Stomach (tissue), 9 donors: Measurements from ENCODE around the gene KRTAP19-4. TPM values are rescaled to one million over a fixed set of nuclear protein-coding genes. Genes with fewer than 3 reads are reported as not detected.

Experiments
- DNase-seq, 2 donors: peaks; one replicate each; pipeline versions ENCODE4 v3.0.0 to v3.0.0-alpha.2; 2013 to 2019
- H3K27ac ChIP-seq, 5 donors: fragments of 200-600 bp in 4 of 5; sonication (generic) in 4 of 5; one replicate each; pipeline ENCODE4 v1.5.1; 2013 to 2019; ENCODE audit warnings: mild to moderate bottlenecking in 1 of 5, moderate library complexity in 1 of 5
- H3K27me3 ChIP-seq, 3 donors: fragments of 200-600 bp; sonication (generic); one replicate each; pipeline ENCODE4 v1.5.1; 2017 to 2019; ENCODE audit warnings: mixed run types in 1 of 3
- H3K36me3 ChIP-seq, 4 donors: fragments of 200-600 bp; sonication (generic); 1 replicate in 3 of 4; 2 replicates in 1 of 4; pipeline ENCODE4 v1.5.1; 2016 to 2019
- H3K4me1 ChIP-seq, 4 donors: fragments of 200-600 bp; sonication (generic); one replicate each; pipeline ENCODE4 v1.5.1; 2016 to 2019
- H3K4me3 ChIP-seq, 4 donors: fragments of 200-600 bp; sonication (generic) in 3 of 4; one replicate each; pipeline ENCODE4 v1.5.1; 2016 to 2019; ENCODE audit warnings: mild to moderate bottlenecking in 1 of 4
- H3K9me3 ChIP-seq, 4 donors: fragments of 200-600 bp; sonication (generic); one replicate each; pipeline ENCODE4 v1.5.1; 2016 to 2019
- POLR2A ChIP-seq, 4 donors: fragments of 450-650 bp; IDR thresholded peaks; one replicate each; pipeline ENCODE4 v1.6.1; 2016; ENCODE audit warnings: antibody characterized with exemption in 4 of 4, control low read depth in 2 of 4, mild to moderate bottlenecking in 1 of 4, moderate library complexity in 1 of 4
- POLR2AphosphoS5 ChIP-seq, 3 donors: sonication (generic); formaldehyde crosslinking; IDR thresholded peaks; one replicate each; pipeline ENCODE4 v1.6.1; 2016; ENCODE audit warnings: antibody characterized with exemption in 3 of 3
- WGBS, 5 donors: extraction: QIAGEN DNeasy Blood & Tissue Kit in 3 of 5; methylation state at CpG; one replicate each; pipeline versions ENCODE4 v1.1.5 to v1.1.7; 2013 to 2018; 5-methylcytosine and 5-hydroxymethylcytosine counted together
- intact Hi-C: fragments of 100-400 bp; cut with DNase I; formaldehyde crosslinking; loops from one replicate; pipeline ENCODE4 v1.15.1; 2023; ENCODE audit warnings: low total_unique reads
- polyA plus RNA-seq, 3 donors: library from polyadenylated mRNA; stranded (reverse); fragments of 200-250 nt; gene quantifications; one replicate each; pipeline ENCODE4 v1.2.3, GENCODE V29; 2013
- small RNA-seq, 4 donors: library from RNA; depleted of rRNA; stranded (forward); fragments of <200 nt; gene quantifications; one replicate each; pipeline ENCODE3, GENCODE V24; 2016
- total RNA-seq, 5 donors: library from RNA; depleted of rRNA; stranded (reverse); fragments of >200 nt; gene quantifications; one replicate each; pipeline versions ENCODE4 v1.1.0 to v1.2.3, GENCODE V29; 2014 to 2016
- donor health status: healthy with polysubstance abuse.
- donor health status: Bipolar disorder and iron deficiency.
- donor health status: healthy.

Gene KRTAP19-4
- total and polyA plus RNA-seq, 8 donors = not detected

- WGBS, 5 donors = 30 to 78% (median 53%) methylated on average over 4 of the region's 4 CpGs
- H3K27me3 ChIP-seq = no peaks in the 10 kb centered on the region
- no peak overlapping the region for H3K4me3 ChIP-seq
- H3K36me3 ChIP-seq = no peaks in the 10 kb centered on the region
- H3K9me3 ChIP-seq = no peaks in the 10 kb centered on the region
- TF ChIP-seq POLR2A (IDR thresholded peaks at IDR 0.05) = no peak
- no peak for TF ChIP-seq POLR2AphosphoS5 (IDR thresholded peaks at IDR 0.05)
- H3K4me1 ChIP-seq = no peaks in the 10 kb centered on the region
- no peak for DNase-seq
- intact Hi-C loops = no loop called here
- no peak overlapping the region for H3K27ac ChIP-seq
Measured at GRCh38 chr21:30447056-30447455, 49.9 kb downstream of the KRTAP19-4 start.

Small RNA genes lying within 50 kb of the gene (small RNA-seq; reads per million reads assigned to genes)
- gene AP000567.1 (0 reads per million in 4 donors), gene KRTAP19-10P (0 reads per million in 4 donors), gene KRTAP19-11P (0 reads per million in 4 donors), gene KRTAP19-9P (0 reads per million in 4 donors)

Other genes starting within 250 kb of the KRTAP19-4 start
- not detected for gene KRTAP24-1, start 214.2 kb downstream of the KRTAP19-4 start, total RNA-seq
- gene KRTAP24-1, start 214.2 kb downstream of the KRTAP19-4 start, polyA plus RNA-seq = not detected
- not detected for gene KRTAP25-1, start 207.7 kb downstream of the KRTAP19-4 start, total RNA-seq
- gene KRTAP25-1, start 207.7 kb downstream of the KRTAP19-4 start, polyA plus RNA-seq = not detected
- not detected for gene KRTAP26-1, start 176.8 kb downstream of the KRTAP19-4 start, total RNA-seq
- not detected for gene KRTAP26-1, start 176.8 kb downstream of the KRTAP19-4 start, polyA plus RNA-seq
- gene KRTAP27-1, start 159.5 kb downstream of the KRTAP19-4 start, total RNA-seq = not detected
- gene KRTAP27-1, start 159.5 kb downstream of the KRTAP19-4 start, polyA plus RNA-seq = not detected
- gene KRTAP23-1, start 148.6 kb downstream of the KRTAP19-4 start, total RNA-seq = not detected
- not detected for gene KRTAP23-1, start 148.6 kb downstream of the KRTAP19-4 start, polyA plus RNA-seq
- not detected for gene KRTAP13-2, start 124.9 kb downstream of the KRTAP19-4 start, total RNA-seq
- gene KRTAP13-2, start 124.9 kb downstream of the KRTAP19-4 start, polyA plus RNA-seq = not detected
- gene KRTAP13-1, start 101.1 kb downstream of the KRTAP19-4 start, total RNA-seq = not detected
- not detected for gene KRTAP13-1, start 101.1 kb downstream of the KRTAP19-4 start, polyA plus RNA-seq
- gene KRTAP13-3, start 71.2 kb downstream of the KRTAP19-4 start, total RNA-seq = not detected
- not detected for gene KRTAP13-3, start 71.2 kb downstream of the KRTAP19-4 start, polyA plus RNA-seq
- gene KRTAP13-4, start 66.9 kb downstream of the KRTAP19-4 start, total RNA-seq = not detected
- gene KRTAP13-4, start 66.9 kb downstream of the KRTAP19-4 start, polyA plus RNA-seq = not detected
- gene KRTAP15-1, start 56.9 kb downstream of the KRTAP19-4 start, total RNA-seq = not detected
- not detected for gene KRTAP15-1, start 56.9 kb downstream of the KRTAP19-4 start, polyA plus RNA-seq
- not detected for gene KRTAP19-1, start 16.8 kb downstream of the KRTAP19-4 start, total RNA-seq
- gene KRTAP19-1, start 16.8 kb downstream of the KRTAP19-4 start, polyA plus RNA-seq = not detected
- not detected for gene KRTAP19-2, start 9.7 kb downstream of the KRTAP19-4 start, total RNA-seq
- not detected for gene KRTAP19-2, start 9.7 kb downstream of the KRTAP19-4 start, polyA plus RNA-seq
- gene KRTAP19-3, start 5.2 kb downstream of the KRTAP19-4 start, total RNA-seq = not detected
- not detected for gene KRTAP19-3, start 5.2 kb downstream of the KRTAP19-4 start, polyA plus RNA-seq
- not detected for gene KRTAP19-5, start 5.0 kb upstream of the KRTAP19-4 start, total RNA-seq
- gene KRTAP19-5, start 5.0 kb upstream of the KRTAP19-4 start, polyA plus RNA-seq = not detected
- not detected for gene KRTAP19-6, start 44.7 kb upstream of the KRTAP19-4 start, total RNA-seq
- not detected for gene KRTAP19-6, start 44.7 kb upstream of the KRTAP19-4 start, polyA plus RNA-seq
- gene KRTAP19-7, start 64.1 kb upstream of the KRTAP19-4 start, total RNA-seq = not detected
- not detected for gene KRTAP19-7, start 64.1 kb upstream of the KRTAP19-4 start, polyA plus RNA-seq
- not detected for gene KRTAP22-2, start 93.2 kb upstream of the KRTAP19-4 start, total RNA-seq
- gene KRTAP22-2, start 93.2 kb upstream of the KRTAP19-4 start, polyA plus RNA-seq = not detected
- not detected for gene KRTAP6-3, start 95.3 kb upstream of the KRTAP19-4 start, total RNA-seq
- gene KRTAP6-3, start 95.3 kb upstream of the KRTAP19-4 start, polyA plus RNA-seq = not detected
- not detected for gene KRTAP6-2, start 101.7 kb upstream of the KRTAP19-4 start, total RNA-seq
- not detected for gene KRTAP6-2, start 101.7 kb upstream of the KRTAP19-4 start, polyA plus RNA-seq
- not detected for gene KRTAP22-1, start 103.9 kb upstream of the KRTAP19-4 start, total RNA-seq
- gene KRTAP22-1, start 103.9 kb upstream of the KRTAP19-4 start, polyA plus RNA-seq = not detected
- gene KRTAP6-1, start 116.8 kb upstream of the KRTAP19-4 start, total RNA-seq = not detected
- not detected for gene KRTAP6-1, start 116.8 kb upstream of the KRTAP19-4 start, polyA plus RNA-seq
- not detected for gene KRTAP20-1, start 119.3 kb upstream of the KRTAP19-4 start, total RNA-seq
- not detected for gene KRTAP20-1, start 119.3 kb upstream of the KRTAP19-4 start, polyA plus RNA-seq
- not detected for gene KRTAP20-4, start 123.5 kb upstream of the KRTAP19-4 start, total RNA-seq
- gene KRTAP20-4, start 123.5 kb upstream of the KRTAP19-4 start, polyA plus RNA-seq = not detected
- not detected for gene KRTAP20-2, start 138.0 kb upstream of the KRTAP19-4 start, total RNA-seq
- gene KRTAP20-2, start 138.0 kb upstream of the KRTAP19-4 start, polyA plus RNA-seq = not detected
- not detected for gene KRTAP20-3, start 145.7 kb upstream of the KRTAP19-4 start, total RNA-seq
- not detected for gene KRTAP20-3, start 145.7 kb upstream of the KRTAP19-4 start, polyA plus RNA-seq
- gene KRTAP21-3, start 221.6 kb upstream of the KRTAP19-4 start, total RNA-seq = not detected
- not detected for gene KRTAP21-3, start 221.6 kb upstream of the KRTAP19-4 start, polyA plus RNA-seq